Activated CD4-positive, CD25-positive, alpha-beta regulatory T cell (primary cell): ENCODE results near the gene TPTE2.
"Not testable (repeated sequence)": the region's sequence is repeated elsewhere in the genome, so short reads cannot be mapped to it uniquely, and the experiment has no call there.

Source experiments
- DNase-seq, 4 experiments: peaks; one replicate each; lab custom pipeline; 2025; lab: John Stamatoyannopoulos, UW

Gene TPTE2

DNA sequence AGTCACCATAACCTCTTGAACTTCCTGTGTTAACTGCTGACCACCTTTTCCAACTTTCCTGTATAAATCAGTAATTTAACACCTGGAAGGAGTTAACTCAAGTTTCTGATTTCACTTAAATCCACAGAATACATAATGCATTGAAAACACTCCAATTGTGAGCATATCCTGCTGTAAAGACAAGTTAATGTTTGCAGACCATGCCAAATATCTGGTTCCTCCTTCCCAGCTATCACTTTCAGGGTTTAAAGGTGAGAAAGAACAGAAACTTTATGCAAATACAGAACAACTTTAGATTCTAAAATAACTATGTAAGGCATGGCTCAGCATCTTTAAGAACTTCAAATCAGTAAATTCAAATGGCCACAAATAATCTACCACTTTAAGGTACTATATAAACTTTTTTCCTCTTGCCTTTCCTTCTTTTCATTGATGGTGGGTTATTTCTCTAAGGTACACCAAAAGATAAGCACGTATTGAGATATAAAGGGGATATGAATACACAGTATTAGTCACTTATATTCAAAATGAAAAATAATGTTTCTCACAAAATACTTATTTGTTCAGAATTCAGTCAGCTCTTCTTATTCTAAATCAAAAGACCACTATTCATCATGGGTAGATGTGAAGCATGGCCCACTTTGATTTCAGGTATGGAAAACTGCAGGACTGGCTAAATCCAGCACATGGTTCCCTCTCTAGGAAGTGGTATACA is 6.6 kb upstream of the TPTE2 start:
- no peak for DNase-seq

DNA sequence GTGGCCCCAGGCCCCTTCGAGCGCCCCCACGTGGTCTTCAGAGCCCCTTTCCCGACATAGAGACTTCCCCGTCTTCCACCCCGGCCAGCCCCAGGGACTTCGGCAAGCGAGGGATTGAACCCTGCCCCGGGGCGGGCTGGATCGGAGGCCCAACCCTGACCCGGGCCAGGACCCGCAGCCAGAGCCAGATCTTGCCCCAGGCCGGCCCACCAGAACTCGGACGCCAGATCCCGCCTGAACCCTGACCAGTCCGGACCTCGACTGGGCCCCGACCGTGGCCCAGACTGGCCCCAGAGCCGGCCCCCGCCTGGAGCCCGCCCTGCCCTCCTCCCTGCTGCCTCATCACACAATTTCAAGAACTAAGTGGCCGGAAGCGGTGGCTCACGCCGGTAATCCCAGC is 253 bp upstream of the TPTE2 start:
- no peak for DNase-seq

DNA sequence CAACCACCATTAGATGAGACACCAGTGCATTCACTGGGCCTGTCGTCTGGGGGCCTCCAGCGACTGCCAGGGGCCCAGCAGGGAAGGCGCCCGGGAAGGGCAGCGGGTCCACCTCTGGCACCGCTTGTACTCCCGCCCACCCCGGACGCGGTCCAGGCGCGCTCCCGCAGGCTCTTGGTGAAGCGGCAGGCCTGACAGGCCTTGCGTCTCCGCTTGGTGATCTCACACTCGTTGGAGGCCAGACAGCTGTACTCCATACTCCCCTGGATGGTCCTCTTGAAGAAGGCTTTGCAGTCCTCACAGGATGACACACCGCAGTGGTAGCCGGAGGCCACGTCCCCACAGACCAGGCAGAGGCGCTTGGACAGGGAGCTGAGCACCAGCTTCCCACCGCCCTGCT is 660 bp downstream of the TPTE2 start:
- DNase-seq: not testable (repeated sequence)

DNA sequence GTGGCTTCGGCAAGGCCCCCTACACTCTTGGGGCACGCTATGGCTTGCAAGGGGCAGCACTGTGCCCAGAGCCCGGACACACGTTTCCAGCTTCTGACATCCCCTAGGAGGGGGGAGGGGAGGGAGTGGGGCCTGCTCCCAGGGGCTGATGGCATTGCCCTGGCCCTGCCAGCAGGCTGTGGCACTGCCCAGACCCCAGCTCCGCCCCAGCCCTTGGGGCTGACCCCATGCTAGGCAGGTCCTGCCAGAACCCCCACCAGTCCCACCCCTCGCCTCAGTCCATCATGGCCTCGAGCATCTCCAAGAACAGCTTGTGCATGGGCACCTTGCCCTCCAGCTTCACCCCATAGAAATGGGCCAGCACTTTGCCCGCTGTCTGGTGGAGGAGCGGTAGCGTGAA is 1.6 kb downstream of the TPTE2 start:
- DNase-seq: not testable (repeated sequence)

DNA sequence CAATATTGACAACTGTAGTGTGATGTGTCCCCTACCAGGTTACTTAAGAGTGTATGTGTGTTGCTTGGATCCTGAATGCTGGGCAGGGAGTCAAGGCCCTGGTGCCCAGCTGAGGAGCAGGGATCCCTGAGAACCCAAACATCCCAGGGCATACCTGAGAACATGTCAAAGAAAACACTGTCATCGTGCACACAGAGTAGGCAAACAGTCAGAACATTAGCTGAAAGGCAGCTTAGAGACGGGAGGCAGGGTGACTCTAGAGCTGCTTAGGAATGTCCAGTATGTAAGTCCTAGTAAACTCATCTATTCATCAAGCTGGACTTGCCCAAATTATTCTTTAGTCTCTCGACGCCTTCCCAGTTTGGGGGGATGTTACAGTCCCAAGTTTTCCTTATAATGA is 4.0 kb downstream of the TPTE2 start:
- DNase-seq: not testable (repeated sequence)

DNA sequence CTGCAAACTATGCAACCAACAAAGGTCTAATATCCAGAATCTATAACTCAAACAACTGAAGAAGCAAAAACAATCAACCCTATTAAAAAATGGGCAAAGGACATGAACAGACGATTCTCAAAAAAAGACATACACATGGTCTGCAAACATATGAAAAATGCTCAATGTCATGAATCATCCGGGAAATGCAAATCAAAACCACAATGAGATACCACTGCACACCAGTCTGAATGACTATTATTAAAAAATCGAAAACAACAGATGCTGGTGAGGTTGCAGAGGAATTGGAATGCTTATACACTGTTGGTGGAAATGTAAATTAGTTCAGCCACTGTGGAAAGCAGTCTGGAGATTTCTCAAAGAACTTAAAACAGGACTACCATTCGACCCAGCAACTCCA is 12.1 kb downstream of the TPTE2 start:
- DNase-seq: not testable (repeated sequence)

DNA sequence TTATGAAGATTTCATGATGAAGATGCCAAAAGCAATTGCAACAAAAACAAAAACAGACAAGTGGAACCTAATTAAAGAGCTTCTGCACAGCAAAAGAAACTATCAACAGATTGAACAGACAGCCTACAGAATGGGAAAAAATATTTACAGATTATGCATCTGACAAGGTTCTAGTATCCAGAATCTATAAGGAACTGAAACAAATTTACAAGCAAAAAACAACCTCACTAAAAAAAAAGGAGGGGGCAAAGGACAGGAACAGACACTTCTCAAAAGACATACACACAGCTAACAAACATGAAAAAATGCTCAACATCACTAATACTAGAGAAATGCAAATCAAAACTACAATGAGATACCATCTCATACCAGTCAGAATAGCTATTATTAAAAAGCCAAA is 35.7 kb downstream of the TPTE2 start:
- DNase-seq: not testable (repeated sequence)

DNA sequence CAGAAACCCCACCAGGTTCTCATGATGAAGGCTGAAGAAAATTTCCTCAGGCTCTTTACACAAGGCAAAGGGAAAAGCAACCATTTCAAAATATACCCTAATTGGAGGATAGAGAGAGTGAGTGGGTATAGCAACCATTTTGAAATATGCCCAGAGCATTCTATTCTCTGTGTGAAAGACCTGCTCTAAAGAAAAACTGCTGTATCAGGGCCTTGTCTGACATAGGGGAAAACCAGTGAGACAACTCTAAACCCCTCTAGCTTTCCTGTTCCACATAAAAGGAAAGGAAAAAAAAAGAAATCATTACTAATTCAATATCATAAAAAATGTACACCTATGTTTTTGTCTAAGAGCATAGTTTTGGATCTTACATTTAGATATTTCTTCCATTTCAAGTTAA is 42.3 kb downstream of the TPTE2 start:
- DNase-seq: no peak

DNA sequence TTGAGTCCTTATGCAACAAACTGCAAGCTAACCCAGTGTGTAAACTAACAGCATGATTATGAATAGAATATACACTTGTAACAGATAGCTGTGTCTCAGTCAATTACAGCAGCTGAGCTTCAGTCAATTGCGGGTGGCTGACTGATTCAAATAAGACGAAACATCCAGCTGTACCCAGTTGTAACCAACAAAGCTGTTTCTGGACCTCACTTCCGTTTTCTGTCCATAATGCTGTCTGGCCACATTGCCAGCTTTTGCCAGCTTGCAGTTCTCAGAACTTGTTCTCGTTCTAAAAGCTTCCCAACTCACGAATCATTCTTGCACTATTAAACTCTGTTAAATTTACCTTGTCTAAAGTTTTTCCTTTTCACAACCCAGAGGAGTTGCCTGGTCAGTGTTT is 53.7 kb downstream of the TPTE2 start:
- not testable (repeated sequence) for DNase-seq

DNA sequence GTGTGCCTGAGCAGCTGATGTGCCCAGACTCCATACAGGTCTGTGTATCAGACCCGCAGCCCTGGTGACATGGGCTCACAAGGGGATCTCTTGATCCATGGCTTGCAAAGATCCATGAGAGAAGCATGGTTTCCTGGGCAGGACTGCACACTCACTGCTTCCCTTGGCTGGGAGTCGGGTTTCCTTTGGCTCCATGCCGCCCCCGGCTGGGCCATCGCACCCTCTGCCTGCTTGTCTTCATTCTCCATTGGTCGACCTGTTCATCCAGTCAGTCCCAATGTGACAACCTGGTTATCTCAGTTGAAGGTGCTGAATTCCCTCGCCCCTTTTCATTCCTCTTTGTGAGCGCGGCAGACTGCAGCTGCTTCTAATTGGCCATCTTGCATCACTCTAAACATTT is 101.2 kb downstream of the TPTE2 start:
- DNase-seq: not testable (repeated sequence)

DNA sequence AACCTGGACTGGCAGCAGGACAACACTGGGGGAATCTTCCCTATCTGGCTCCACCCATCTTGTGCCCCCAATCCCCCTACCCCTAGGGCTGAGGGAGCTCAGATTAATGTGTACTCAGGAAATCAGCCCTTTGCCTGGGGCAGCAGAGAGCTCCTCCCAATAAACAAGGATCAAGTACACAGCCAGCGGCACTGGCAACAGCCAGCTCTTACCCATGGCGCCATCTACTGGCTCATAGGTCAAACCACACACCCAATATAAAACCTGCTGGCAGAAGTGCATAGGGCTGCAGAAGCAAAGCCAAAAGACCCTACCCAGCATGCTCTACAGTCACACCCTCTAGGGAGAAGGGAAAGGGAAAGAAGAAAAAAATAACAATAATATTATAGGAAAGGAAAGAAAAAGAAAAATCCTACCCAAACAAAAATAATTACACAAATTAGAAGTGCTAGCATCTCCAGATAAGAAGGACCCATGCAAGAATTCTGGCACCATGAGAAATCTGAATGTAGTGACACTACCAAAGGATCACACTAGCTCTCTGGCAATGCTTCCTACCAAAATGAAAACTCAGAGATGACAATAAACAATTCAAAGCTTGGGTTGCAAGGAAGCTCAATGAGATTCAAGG is 122.2 kb downstream of the TPTE2 start:
- DNase-seq: not testable (repeated sequence)

DNA sequence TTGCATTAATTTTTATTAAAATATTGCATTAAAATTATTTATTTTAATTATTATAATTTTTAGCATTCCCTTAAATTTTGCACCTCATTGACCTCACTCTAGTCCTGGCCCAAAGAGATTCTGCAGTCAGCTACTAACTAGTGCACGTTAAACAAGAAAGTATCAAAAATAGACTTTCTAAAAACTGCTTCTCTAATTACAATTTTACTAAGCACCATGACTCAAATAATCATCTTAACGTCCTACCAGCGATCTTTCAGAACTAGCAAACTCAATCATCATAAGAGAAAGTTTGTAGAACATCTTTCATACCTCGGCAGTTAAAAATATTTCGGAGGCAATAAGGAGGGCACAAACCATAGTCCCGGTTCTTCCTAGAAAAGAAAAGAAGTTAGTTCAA is 123.6 kb downstream of the TPTE2 start:
- not testable (repeated sequence) for DNase-seq

DNA sequence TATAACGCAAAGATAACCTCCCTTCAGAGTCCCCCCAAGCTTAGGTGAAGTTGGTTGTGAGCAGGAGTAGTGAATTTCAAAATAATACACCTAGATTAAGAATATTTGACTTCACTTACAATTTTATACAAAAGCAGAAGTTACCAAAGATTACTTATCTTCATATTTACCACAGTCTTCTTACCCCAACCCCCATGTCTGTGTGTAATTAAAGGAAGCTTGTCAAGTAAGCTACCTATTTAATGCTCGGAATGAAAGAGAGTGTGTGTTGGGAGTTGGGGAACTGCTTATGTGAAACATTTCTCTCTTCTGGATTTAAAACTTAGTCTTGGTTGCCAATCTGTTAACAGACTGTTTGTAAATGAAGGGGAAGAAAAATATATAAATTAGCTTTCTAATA is 139.1 kb downstream of the TPTE2 start:
- DNase-seq: not testable (repeated sequence)

DNA sequence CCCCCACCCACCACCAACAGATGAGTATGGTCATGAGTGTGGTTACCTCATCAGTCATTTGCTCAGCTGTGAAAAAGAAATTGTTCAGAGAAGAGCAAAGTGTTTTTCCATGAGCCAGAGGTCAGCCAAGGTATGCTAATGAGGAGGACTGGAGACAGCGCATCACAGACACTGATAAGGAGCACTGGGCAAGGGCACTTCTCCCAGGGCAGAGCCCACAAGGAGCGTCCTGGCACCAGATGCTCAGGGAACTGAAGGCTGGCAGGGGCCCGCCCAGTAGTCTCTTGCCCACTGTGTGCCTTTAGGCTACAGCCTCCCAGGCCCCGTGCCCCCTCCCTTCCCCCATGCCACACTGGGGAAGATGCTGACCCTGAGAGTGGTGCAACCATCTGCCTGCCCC is 148.8 kb downstream of the TPTE2 start:
- not testable (repeated sequence) for DNase-seq

DNA sequence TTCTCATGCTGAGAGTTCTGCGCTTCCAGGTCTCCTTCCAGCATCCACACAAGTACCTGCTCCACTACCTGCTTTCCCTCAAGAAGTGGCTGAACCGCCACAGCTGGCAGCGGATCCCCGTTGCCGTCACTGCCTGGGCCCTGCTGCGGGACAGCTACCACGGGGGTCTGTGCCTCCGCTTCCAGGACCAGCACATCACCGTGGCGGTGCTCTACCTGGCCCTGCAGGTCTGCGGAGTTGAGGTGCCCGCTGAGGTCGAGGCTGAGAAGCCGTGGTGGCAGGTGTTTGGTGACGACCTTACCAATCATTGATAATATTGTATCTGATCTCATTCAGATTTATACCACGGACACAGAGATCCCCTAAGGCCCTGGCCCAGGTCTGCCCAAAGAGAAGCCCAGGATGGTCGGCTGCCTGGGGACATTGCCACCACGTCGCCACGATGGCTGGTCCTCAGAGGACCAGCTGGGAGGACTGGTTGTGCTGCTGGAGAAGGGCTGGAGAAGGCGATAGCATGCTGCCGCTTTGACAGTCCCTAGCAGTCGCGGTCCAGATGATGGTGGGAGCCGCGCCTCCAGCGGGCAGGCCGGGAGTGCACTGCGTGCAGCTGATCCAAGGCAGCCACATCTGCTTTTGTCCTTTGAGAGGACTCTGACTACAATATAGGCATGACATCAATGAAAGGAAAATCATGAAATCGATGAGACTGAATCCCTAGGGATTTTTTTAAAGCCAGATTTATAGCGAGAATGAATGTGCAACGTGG is 178.4 kb downstream of the TPTE2 start:
- not testable (repeated sequence) for DNase-seq

DNA sequence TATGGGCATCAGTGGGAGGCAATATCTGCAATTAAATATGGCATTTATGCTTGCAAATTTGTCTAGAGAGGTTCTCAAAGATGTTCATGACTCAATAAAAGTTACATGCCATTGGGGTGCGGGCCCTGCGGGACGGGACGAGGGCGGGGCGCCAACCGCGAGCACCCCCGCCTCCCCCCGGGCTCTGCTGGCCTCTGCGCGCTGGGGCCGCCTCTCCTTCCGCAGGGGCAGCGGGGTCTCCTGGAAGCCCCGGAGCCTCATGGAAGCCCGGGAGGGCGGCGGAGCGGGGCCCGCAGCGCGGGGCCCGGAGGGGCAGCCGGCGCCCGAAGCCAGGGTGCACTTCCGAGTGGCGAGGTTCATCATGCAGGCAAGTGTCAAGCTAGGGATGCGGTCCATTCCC is 179.2 kb downstream of the TPTE2 start:
- DNase-seq: no peak
